OCI-LY3 (cell line): Measurements from ENCODE around the gene ST8SIA1.

Experiments used
- H2AFZ ChIP-seq: fragments of 200-600, 300-600 bp; shearing (Covaris generic); 2 replicates; pipeline ENCODE4 v1.6.0; 2014; ENCODE audit warnings: antibody characterized with exemption, low read depth, low read length
- H3K27ac ChIP-seq: fragments of 200-600, 300-600 bp; sonication (generic); 2 replicates; pipeline ENCODE4 v1.5.1; 2014; ENCODE audit warnings: mild to moderate bottlenecking, low read length, moderate library complexity, mixed read lengths
- H3K27me3 ChIP-seq: fragments of 200-600, 300-600 bp; sonication (generic); 2 replicates; pipeline ENCODE4 v1.6.1; 2014; ENCODE audit warnings: low read depth, low read length, mixed read lengths
- H3K36me3 ChIP-seq: fragments of 200-600, 300-600 bp; sonication (generic); replicated peaks from 2 replicates; pipeline ENCODE3; 2014; ENCODE audit warnings: low read depth, low read length, mixed read lengths
- H3K4me1 ChIP-seq: fragments of 300-600, 200-600 bp; sonication (generic); 2 replicates; pipeline ENCODE4 v1.6.1; 2014; ENCODE audit warnings: low read length, mixed read lengths
- H3K4me2 ChIP-seq: fragments of 200-600, 300-600 bp; sonication (generic); 2 replicates; pipeline ENCODE4 v1.6.1; 2014; ENCODE audit warnings: low read length, mixed read lengths
- H3K4me3 ChIP-seq: fragments of 300-600, 200-600 bp; sonication (generic); 2 replicates; pipeline ENCODE4 v1.5.1; 2014; ENCODE audit warnings: antibody characterized with exemption, mild to moderate bottlenecking, low read length, moderate library complexity
- H3K79me2 ChIP-seq: fragments of 300-600, 200-600 bp; shearing (Covaris generic); 2 replicates; pipeline ENCODE4 v1.6.1; 2014; ENCODE audit warnings: mild to moderate bottlenecking, low read length, mixed read lengths
- H3K9ac ChIP-seq: fragments of 300-600, 200-600 bp; shearing (Covaris generic); 2 replicates; pipeline ENCODE4 v1.6.0; 2014; ENCODE audit warnings: mild to moderate bottlenecking, low read length, moderate library complexity
- H3K9me3 ChIP-seq: fragments of 200-600, 300-600 bp; shearing (Covaris generic); 2 replicates; pipeline ENCODE4 v1.6.1; 2014; ENCODE audit warnings: low read length, mixed read lengths; ENCODE audit not compliant: insufficient read depth
- H4K20me1 ChIP-seq: fragments of 200-600, 300-600 bp; sonication (generic); 2 replicates; pipeline ENCODE4 v1.6.1; 2016; ENCODE audit warnings: low read length, mixed read lengths; ENCODE audit not compliant: insufficient read depth
- CTCF ChIP-seq: fragments of 200-600, 300-600 bp; sonication (generic); IDR thresholded peaks from 2 replicates; pipeline ENCODE4 v1.5.1; 2014; ENCODE audit warnings: antibody characterized with exemption, low read length, low read depth
- EZH2phosphoT487 ChIP-seq: fragments of 200-600 bp; shearing (Covaris generic); IDR thresholded peaks from 2 replicates; pipeline ENCODE4 v1.6.1; 2018; ENCODE audit warnings: antibody characterized with exemption, mixed run types, low read depth

ST8SIA1 gene

GRCh38 chr12:22360774-22361173 is 26.3 kb upstream of the ST8SIA1 start:
- H3K36me3 ChIP-seq = no peaks in the 10 kb centered on the region

GRCh38 chr12:22357531-22357930 is 23.0 kb upstream of the ST8SIA1 start:
- H3K79me2 ChIP-seq = no peaks in the 10 kb centered on the region
- no peaks in the 10 kb centered on the region for H3K27me3 ChIP-seq
- H3K4me2 ChIP-seq = no peak overlapping the region
- no peak overlapping the region for H3K27ac ChIP-seq
- H3K36me3 ChIP-seq = no peaks in the 10 kb centered on the region
- TF ChIP-seq CTCF (no peak), EZH2phosphoT487 (no peak)
- H3K9me3 ChIP-seq = no peaks in the 10 kb centered on the region
- H3K4me1 ChIP-seq = no peaks in the 10 kb centered on the region
- H2AFZ ChIP-seq = no peak overlapping the region
- no peak overlapping the region for H3K9ac ChIP-seq
- H3K4me3 ChIP-seq = no peak overlapping the region
- no peaks in the 10 kb centered on the region for H4K20me1 ChIP-seq

More at GRCh38 chr12:22360774-22361173, 26.3 kb upstream of the ST8SIA1 start:
- Histone ChIP-seq H3K4me2 (no peak overlapping the region), H3K4me1 (no peaks in the 10 kb centered on the region), H3K27ac (no peak overlapping the region), H4K20me1 (no peaks in the 10 kb centered on the region), H3K9me3 (no peaks in the 10 kb centered on the region), H3K27me3 (no peaks in the 10 kb centered on the region), H3K4me3 (no peak overlapping the region), H3K9ac (no peak overlapping the region), H3K79me2 (no peaks in the 10 kb centered on the region), H2AFZ (no peak overlapping the region)
- TF ChIP-seq CTCF (no peak), EZH2phosphoT487 (no peak)

GRCh38 chr12:22356231-22356630 is 21.7 kb upstream of the ST8SIA1 start:
- H3K27ac ChIP-seq = no peak overlapping the region
- no peaks in the 10 kb centered on the region for H3K79me2 ChIP-seq
- no peak overlapping the region for H3K4me3 ChIP-seq
- H3K4me2 ChIP-seq = no peak overlapping the region
- H3K9ac ChIP-seq = no peak overlapping the region
- H2AFZ ChIP-seq = no peak overlapping the region
- no peaks in the 10 kb centered on the region for H3K4me1 ChIP-seq
- H3K36me3 ChIP-seq = no peaks in the 10 kb centered on the region
- TF ChIP-seq EZH2phosphoT487 (no peak), CTCF (no peak)
- H3K27me3 ChIP-seq = no peaks in the 10 kb centered on the region
- H4K20me1 ChIP-seq = no peaks in the 10 kb centered on the region
- H3K9me3 ChIP-seq = no peaks in the 10 kb centered on the region

- H3K27me3 ChIP-seq = no peaks in the 10 kb centered on the region
- H3K27ac ChIP-seq = no peak overlapping the region
- H3K36me3 ChIP-seq = no peaks in the 10 kb centered on the region
- no peak overlapping the region for H3K9ac ChIP-seq
- no peaks in the 10 kb centered on the region for H3K9me3 ChIP-seq
- TF ChIP-seq CTCF = no peak
- TF ChIP-seq EZH2phosphoT487 = no peak
- no peak overlapping the region for H3K4me2 ChIP-seq
- H2AFZ ChIP-seq = no peak overlapping the region
- H3K4me1 ChIP-seq = no peaks in the 10 kb centered on the region
- H3K79me2 ChIP-seq = no peaks in the 10 kb centered on the region
- H3K4me3 ChIP-seq = no peak overlapping the region
- H4K20me1 ChIP-seq = no peaks in the 10 kb centered on the region
Observed at GRCh38 chr12:22355011-22355580, 20.6 kb upstream of the ST8SIA1 start.
